EH (cell line): ENCODE measurements around the gene TAL1.

ENCODE experiments used
- DNase-seq: peaks from one replicate; pipeline ENCODE4 v3.0.0-alpha.2; 2015; ENCODE audit warnings: low read depth

The TAL1 gene

DNA sequence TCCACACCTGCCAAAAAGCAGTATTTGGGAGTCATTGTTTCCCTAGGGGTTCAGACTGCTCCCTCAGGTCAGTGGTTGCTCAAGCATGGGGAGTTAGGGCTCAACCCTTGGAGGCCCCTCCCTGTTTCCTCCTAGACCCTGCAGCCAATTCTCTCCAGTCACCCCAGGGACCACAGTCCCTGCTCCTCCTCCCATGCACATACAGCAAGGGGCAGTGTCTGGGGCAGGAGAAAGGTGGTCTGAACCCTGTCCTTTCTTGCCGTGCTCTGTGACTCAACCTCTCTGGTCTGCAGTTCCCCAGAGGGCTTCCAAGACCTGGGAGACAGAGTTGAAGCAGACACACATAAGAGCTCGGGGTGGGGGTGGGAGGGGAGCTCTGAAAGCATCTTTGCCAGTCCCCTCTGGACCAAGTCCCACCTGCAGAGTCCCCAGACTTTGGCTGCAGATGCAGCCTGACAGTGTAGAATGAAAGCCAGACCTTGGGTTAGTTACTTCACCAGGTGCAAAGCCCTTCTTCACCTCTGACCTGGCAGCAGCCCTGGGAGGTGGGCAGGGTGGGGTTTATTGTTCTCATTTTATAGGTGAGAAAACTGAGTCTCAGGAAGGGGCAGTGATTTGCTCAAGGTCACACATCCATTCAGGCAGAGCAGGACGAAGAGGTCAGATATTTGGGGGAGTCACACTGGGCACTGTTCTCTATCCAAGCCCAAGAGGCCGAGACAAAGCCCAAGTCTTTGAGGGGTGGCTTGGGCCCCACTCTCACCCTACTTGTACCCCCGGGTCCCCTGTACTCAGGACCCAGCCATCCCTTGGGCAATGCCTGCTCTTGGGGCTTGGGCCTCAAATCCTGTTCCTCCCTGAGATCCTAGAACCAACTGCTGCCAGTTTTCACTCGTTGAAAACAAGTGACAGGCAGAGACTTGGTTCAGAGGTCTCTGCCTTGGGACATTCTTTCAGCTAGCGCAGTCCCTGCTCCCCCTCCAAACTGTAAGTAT, 42.9 kb downstream of the TAL1 start:
- DNase-seq, result no peak

- no peak for DNase-seq
These were observed 44.1 kb downstream of the TAL1 start for GRCh38 chr1:47187926-47188250.

- no peak for DNase-seq
These were observed 44.6 kb downstream of the TAL1 start for GRCh38 chr1:47187231-47187925.

DNA sequence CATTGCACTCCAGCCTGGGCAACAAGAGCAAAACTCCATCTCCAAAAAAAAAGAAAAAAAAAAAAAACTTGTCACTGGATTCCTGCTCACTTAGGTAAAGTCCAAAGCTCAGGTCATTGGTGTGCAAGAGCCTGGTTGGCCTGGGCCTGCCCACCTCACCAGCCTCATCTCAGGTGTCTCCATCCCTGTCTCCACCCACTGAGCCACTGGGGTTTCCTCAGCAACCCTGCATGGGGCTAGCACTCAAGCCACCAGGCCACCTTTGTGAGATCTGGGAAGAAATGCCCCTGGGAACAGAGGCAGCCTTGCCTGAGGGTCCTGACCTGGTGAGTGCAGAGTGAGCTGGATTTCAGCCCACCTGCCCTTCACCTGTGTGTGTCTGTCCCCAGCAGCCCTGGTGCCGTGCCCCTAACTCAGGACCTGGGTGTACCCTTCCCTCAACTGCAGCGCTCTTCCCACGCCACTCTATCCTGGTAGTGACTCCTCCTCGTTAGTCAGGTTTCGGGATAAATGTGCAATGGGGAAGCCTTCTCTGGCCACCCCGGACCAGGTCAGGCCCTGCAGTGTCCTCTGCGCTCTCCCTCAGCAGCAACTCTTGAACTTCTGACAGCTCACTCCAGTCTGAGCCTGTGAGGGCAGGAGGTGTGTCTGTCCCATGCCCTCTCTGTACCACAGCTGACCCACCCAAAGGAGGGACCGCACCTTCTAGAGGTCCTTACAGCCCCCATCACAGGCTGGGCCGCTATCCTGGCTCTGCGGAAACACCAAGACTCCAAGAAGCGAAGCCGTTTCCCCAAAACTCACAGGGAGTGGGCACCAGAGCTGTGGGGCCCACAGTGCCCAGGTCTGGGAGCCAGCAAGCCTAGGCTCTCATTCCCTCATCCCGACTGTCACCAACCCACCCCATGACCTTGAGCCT, 45.5 kb downstream of the TAL1 start:
- DNase-seq, result no peak

- no peak for DNase-seq
These were observed 47.0 kb downstream of the TAL1 start for GRCh38 chr1:47184822-47185677.

- DNase-seq, result peak; percentile 10
These were observed 47.8 kb downstream of the TAL1 start for GRCh38 chr1:47184090-47184821.

DNA sequence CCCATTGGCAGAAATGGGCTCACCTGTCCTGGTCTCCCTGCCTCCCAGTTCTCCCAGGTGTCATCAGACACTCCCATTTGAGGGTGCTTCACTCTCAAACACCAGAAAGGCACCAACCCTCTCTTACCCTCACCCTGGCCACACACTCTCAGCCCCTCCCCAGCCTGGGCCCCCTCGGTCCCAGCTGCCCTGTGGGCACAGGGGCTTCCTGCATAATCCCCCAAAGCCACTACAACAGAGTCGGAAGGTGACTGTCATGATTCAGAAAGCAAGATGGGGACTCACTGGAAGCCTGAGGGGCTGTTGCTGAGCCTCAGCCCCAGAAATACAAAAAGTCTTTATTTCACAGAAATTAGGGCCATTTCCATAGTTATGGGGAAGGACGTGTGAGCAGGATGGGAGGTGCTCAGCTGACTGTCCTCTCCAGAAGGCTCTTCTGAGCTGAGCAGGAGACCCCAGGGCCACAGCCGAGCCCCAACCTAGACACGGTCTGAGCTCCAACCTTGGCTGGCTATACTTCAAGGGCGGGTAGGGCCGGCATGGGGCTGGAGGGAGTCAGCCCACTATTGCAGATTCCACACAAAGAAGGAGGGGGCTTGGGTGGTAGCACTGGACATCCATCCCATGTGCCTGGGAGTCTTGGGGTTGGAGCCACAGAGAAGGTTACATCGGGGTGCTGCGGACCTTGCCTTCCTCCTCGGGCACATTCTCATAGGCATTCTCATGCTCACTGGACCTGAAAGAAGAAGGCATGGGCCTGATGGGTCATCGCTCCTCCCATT, 48.5 kb downstream of the TAL1 start:
- no peak for DNase-seq

GRCh38 chr1:47182676-47183235, 49.3 kb downstream of the TAL1 start:
- no peak for DNase-seq

GRCh38 chr1:47181955-47182675, 49.9 kb downstream of the TAL1 start:
- peak; percentile 59 for DNase-seq

DNA sequence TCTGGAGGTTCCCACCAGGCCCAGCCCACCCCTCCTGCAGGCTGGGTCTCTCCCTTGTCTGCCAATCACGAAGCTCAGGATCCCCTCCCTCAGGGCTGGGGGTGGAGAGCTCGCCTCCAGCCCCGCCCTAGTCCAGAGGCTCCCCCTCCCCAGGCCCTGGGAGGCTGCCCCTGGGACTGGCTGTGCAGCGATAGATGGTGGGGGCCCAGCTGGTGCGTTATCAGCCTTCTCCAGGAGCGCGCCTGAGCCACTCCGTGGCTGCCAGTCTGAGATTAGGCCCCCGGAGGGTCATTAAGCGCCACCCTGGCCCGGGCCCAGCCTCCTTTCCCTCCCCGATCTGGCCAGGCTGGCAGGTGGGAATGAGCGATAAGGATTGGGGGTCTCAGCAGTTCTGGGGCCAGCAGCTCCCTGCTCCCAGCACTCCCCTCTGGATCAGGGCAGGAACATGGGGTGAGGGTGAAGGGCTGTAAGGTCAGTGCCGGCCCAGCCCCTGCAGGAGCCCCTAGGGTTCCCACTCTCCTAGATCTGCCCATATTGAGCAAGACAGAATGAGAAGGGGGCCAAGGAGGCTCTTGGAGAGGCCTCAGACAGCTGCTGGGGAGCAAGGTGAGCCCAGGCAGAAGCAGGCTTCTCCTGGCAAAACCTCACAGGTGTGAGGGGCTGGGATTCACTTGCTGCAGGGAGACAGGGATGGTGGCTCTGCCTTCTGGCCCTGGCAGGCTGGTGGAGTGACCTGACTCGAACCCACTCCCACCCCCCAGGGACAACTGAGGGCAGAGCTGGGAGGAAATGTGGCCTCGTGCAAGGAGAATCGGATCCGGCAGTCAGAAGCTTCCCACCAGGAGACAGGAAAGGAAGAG, 50.7 kb downstream of the TAL1 start:
- no peak for DNase-seq

DNA sequence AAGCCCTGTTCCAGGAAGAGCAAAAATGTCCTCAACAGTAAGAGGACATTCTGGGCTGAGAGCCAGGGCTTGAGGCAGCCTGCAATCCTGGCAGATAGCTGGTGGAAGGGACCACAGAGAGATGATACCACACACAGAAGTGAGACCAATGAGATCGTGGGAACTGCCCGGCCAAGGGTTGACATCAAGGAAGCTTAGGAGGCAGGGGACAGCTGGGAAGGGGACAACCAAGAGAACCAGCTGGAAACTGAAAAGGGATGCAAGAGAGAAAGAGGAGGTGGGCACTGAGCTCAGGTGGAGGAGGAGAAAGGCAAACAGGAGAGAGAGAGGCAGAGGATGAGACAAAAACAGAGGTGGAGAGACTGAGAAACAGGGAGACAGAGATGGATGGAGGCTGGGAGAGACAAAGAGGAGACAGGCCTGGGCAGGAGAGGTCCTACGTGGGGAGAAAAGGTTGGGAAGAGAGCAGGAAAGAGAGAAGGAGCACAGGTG, 51.4 kb downstream of the TAL1 start:
- DNase-seq, result peak; percentile 45

DNA sequence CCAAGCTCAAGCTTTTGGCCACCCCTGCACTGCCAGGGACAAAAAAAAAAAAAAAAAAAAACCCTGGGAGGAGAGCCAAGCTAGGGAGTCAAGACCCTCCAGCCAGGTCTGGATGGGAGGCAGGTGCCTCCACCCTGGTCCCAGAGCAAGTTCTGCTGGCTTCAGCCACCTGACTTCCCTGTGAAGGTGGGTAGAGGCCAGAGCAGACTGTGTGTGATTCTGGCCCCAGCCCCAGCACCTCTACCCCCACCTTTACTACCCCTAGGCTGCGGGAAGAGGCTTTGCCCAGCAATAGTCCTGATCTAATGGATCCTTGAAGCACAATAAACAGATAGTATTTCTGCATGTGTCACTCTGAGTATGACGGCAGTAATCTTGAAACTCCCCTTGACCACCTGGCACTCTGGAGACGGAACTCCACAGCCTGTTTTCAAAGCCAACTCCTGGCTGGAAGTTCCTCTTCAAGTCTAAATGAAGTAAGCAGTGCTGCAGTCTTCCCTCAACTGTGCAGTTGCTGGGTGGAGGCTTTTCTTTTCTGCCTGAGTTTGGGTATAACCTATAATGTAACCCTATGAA, 51.9 kb downstream of the TAL1 start:
- no peak for DNase-seq

DNA sequence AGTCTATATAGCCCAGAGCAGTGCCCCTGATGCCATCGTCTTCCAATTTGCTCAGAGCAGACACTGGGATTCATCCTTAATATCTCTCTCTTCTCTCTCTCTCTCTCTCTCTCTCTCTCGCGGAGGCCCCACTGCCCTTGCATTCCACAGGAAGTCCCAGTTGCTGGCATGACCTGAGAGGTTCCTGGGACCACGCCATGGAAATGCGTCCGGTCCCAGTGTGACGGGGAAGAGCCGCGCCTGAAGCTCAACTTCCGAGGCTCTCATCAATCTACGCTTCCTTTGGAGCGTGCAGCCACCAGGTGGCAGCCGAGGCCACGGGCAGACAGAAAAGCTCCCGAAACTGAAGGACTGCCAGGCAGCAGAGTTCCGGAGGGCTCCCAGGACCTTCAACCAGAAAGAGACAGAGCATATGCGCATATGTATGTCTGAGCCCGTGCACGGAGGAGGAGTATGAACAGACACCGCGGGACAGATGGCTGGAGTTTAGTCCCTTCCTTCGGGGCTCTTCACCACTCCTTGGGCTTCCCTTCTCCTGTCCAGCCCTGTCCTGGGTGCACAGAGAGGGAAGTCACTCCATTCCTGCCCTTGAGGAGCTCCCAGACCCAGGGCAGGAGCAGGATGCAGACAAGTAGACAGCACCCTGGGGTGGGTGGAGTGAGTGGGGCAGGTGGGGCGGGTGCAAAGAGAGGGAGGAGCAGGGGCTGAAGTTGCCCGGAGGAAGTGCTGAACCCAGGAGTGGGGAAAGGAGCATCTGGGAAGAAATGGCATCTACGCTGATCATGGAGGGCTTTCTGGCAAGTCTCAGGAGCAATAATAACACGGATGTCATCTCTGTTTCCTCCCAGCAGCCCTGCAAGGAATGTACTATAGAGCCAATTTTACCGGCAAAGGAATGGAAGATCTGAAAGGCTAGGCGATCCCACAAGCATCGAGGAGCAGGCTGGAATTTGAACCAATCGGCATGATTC, 52.7 kb downstream of the TAL1 start:
- DNase-seq, result peak; percentile 95

DNA sequence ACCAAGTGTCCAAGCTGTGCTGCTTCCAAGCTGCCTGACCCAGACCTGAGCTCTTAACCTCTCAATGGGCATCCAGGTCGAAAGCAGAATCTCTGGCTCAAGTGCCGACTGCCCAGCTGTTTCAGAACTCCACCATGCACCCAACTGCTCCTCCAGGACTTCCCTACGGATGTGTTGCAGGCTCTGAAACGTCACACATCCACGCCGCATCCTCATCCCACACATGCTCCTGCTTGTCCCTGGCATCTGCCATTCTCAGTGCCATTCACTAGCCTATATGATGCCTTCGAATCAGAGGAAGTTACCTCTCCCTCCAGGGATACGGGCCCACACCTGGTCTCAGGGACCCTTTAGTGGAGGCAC, 53.4 kb downstream of the TAL1 start:
- no peak for DNase-seq

GRCh38 chr1:47178020-47178419, 54.0 kb downstream of the TAL1 start:
- no peak for DNase-seq
